Rectal smooth muscle tissue (tissue), 1 donor: ENCODE data around the gene EAF1.
"Not testable (repeated sequence)": the region's sequence is repeated elsewhere in the genome, so short reads cannot be mapped to it uniquely, and the experiment has no call there.

Source experiments
- H3K27ac ChIP-seq: one replicate; pipeline ENCODE4 v1.7.0; 2013; ENCODE audit warnings: low read depth, low read length, inconsistent platforms
- H3K27me3 ChIP-seq: one replicate; pipeline ENCODE4 v1.7.0; 2013; ENCODE audit warnings: low read length; ENCODE audit not compliant: control insufficient read depth, insufficient read depth
- H3K36me3 ChIP-seq: one replicate; pipeline ENCODE4 v1.7.0; 2013; ENCODE audit warnings: low read length; ENCODE audit not compliant: control insufficient read depth, insufficient read depth
- H3K4me1 ChIP-seq: one replicate; pipeline ENCODE4 v1.7.0; 2013; ENCODE audit warnings: low read length; ENCODE audit not compliant: control insufficient read depth, insufficient read depth
- H3K4me3 ChIP-seq: one replicate; pipeline ENCODE4 v1.7.0; 2013; ENCODE audit warnings: low read length
- H3K9ac ChIP-seq: one replicate; pipeline ENCODE4 v1.7.0; 2013; ENCODE audit warnings: low read length

The EAF1 gene

GRCh38 chr3:15456915-15457314, 29.5 kb downstream of the EAF1 start:
- not testable (repeated sequence) for H3K4me1 ChIP-seq, H3K4me3 ChIP-seq, H3K36me3 ChIP-seq, H3K27ac ChIP-seq, H3K27me3 ChIP-seq, H3K9ac ChIP-seq

GRCh38 chr3:15458212-15458780, 30.9 kb downstream of the EAF1 start:
- Histone ChIP-seq H3K36me3 (no peaks in the 10 kb centered on the region), H3K27ac (no peak overlapping the region), H3K9ac (no peak overlapping the region), H3K4me3 (no peak overlapping the region), H3K27me3 (no peaks in the 10 kb centered on the region), H3K4me1 (no peaks in the 10 kb centered on the region)

DNA sequence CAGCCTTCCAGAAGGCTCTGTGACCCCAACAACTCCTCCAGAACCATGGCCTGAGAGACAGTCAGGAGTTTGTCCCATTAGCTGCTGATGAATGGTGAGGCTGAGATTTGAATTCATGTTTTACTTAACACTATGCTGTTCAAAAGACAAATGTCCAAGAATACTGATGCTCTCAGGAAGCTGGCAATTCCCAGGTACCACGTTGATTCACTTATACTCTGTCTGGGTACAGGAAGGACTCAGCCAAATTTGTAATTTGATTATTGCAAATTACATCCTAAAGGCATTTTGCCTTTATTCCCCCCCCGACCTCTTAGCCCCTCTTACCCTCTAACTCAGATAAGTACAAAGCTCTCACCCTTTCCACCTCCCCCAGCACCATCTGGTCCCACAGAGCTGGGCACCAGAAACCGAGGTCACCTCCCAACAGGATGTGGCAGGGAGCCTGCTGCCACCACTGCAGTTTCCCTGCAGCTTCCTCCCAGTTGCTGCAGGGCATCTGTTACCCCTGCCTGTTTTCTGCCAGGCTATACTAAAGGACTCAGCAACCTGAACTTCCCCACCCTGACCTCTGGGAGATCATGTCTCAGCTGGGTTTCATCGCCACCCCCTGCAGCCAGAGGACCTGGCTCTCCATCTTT, 33.6 kb downstream of the EAF1 start:
- no peak overlapping the region for H3K4me3 ChIP-seq
- no peaks in the 10 kb centered on the region for H3K27me3 ChIP-seq
- H3K36me3 ChIP-seq: no peaks in the 10 kb centered on the region
- no peaks in the 10 kb centered on the region for H3K4me1 ChIP-seq
- no peak overlapping the region for H3K9ac ChIP-seq
- H3K27ac ChIP-seq: no peak overlapping the region

DNA sequence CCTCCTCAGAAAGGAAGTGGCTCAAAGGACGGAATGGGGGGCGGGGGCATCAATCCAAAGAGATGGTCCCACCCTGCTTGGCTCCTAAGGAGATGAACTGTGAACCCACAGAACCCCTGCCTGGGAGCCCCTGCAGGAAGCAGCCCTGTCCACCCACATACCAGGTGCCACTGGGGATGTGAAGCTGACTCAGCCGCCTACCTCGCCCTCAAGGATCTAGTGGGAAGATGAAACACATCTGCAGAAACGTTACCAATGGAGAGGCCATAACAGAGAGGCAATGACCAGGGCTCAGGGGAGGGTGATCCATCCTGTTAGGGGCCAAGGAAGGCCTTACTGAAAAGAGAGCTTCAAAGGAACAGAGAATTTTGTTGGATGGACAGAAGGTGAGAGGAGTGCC, 35.1 kb downstream of the EAF1 start:
- no peak overlapping the region for H3K4me3 ChIP-seq
- H3K4me1 ChIP-seq: no peaks in the 10 kb centered on the region
- no peak overlapping the region for H3K27ac ChIP-seq
- no peak overlapping the region for H3K9ac ChIP-seq
- H3K27me3 ChIP-seq: no peaks in the 10 kb centered on the region
- H3K36me3 ChIP-seq: no peaks in the 10 kb centered on the region

DNA sequence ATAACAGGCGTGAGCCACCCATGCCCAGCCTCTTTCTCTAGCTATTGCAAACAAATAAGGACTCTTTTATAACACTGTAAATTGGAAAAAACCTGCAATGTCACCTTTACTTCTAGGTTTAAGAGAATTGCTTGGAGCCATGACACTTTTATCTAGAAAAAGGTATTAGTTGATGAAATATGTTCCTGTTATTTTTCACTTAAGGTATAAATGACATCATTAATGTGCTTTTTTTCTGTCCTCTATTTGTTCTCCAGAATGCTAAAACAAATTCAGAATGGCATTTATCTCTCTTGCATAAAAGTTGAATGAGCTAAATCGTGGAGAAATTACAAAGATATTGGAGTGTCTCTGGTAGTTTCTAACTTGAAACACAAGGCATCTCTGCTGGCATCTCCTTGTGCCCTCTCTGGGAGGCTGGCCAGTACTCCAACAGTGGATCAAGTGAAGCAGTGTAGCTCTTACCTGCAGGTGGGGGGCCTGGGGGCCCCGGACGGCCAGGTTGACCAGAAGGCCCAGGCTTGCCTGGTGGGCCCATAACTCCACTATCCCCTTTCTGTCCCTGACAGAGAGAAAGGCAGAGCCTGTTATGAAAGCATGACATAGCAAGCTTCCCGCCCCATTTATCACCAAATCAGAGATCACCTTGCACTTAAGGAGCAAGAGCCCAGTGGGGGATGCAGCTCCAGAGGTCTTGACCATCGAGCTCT, 38.6 kb downstream of the EAF1 start:
- no peak overlapping the region for H3K4me3 ChIP-seq
- H3K36me3 ChIP-seq: no peaks in the 10 kb centered on the region

DNA sequence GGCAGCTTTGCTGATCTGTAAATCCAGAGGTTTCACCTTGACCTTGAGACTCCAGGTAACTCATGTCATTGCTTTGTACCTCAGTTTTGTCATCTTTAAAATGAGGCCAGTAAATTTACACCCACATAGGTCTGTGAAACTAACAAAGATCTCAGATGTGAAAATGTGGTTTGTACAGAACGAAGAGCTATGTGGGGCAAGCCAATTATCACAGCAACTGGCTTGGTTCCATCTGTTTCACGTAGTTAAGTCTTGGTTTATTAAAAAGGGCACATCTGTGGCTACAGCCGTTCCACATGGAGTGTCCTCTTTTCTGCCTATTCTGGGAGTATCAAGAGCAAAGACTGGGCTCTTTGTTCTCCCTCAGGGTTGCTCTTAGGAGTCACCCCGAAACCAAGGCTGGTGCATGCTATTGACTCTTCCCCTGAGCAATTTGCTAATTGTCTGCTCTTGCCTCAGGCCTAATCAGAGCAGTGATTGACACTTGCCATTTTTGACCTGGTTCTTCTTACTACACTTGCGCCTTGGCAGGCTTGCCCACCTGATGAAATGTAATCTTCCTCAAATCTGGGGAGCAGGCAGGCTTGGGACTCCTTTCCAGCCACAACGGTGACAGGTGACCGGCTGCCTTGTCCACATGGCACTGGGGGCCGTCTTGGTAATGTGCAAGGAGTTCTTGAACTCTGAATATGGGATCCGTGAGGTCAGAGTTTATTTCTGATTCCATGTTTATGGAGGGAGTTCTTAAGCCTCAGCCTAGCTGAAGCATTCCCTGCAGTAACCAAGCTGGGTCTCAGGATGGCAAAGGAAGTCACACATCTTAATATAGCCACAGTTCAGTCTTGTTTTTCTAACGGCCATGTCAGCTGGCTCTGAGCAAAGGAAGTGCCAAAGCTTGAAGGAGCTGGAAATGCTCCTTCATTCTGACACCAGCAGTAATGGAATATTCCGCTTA, 40.1 kb downstream of the EAF1 start:
- Histone ChIP-seq H3K36me3 (no peaks in the 10 kb centered on the region), H3K4me3 (no peak overlapping the region), H3K27me3 (no peaks in the 10 kb centered on the region), H3K27ac (no peak overlapping the region), H3K9ac (no peak overlapping the region), H3K4me1 (no peaks in the 10 kb centered on the region)

More for the DNA sequence above, 38.6 kb downstream of the EAF1 start:
- H3K27ac ChIP-seq: no peak overlapping the region
- no peak overlapping the region for H3K9ac ChIP-seq
- H3K4me1 ChIP-seq: no peaks in the 10 kb centered on the region
- H3K27me3 ChIP-seq: no peaks in the 10 kb centered on the region

- Histone ChIP-seq H3K27ac (no peak overlapping the region), H3K36me3 (no peaks in the 10 kb centered on the region), H3K27me3 (no peaks in the 10 kb centered on the region), H3K9ac (no peak overlapping the region), H3K4me3 (no peak overlapping the region), H3K4me1 (no peaks in the 10 kb centered on the region)
Measured at GRCh38 chr3:15470261-15470660, 42.9 kb downstream of the EAF1 start.

- Histone ChIP-seq H3K36me3 (no peaks in the 10 kb centered on the region), H3K9ac (no peak overlapping the region), H3K27ac (no peak overlapping the region), H3K4me3 (no peak overlapping the region), H3K27me3 (no peaks in the 10 kb centered on the region), H3K4me1 (no peaks in the 10 kb centered on the region)
Measured at GRCh38 chr3:15470849-15471248, 43.5 kb downstream of the EAF1 start.

DNA sequence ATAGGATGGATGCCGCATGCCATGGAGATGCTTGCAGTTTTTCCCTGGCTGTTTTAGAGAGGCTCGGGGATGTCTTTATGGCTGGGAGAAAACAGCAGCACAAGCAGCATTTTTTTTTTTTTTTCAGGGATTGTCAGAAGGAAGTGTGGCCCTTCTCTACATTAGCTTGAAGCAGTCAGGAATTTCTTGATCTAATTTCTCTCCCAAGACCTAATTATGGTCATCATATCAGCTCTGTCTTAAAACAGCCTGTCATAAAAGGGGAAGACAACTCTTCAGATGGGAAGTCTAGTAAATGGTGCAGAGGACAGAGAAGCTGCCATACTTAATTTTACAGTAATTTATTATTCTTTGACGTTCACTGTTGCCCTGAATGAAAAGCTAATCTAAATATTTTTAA, 44.5 kb downstream of the EAF1 start:
- H3K9ac ChIP-seq: no peak overlapping the region
- H3K36me3 ChIP-seq: no peaks in the 10 kb centered on the region
- no peaks in the 10 kb centered on the region for H3K27me3 ChIP-seq
- H3K4me3 ChIP-seq: no peak overlapping the region
- no peaks in the 10 kb centered on the region for H3K4me1 ChIP-seq
- H3K27ac ChIP-seq: no peak overlapping the region

- no peak overlapping the region for H3K9ac ChIP-seq
- no peaks in the 10 kb centered on the region for H3K4me1 ChIP-seq
- no peaks in the 10 kb centered on the region for H3K36me3 ChIP-seq
- H3K27me3 ChIP-seq: no peaks in the 10 kb centered on the region
- no peak overlapping the region for H3K27ac ChIP-seq
- H3K4me3 ChIP-seq: no peak overlapping the region
Measured at GRCh38 chr3:15475161-15475560, 47.8 kb downstream of the EAF1 start.

DNA sequence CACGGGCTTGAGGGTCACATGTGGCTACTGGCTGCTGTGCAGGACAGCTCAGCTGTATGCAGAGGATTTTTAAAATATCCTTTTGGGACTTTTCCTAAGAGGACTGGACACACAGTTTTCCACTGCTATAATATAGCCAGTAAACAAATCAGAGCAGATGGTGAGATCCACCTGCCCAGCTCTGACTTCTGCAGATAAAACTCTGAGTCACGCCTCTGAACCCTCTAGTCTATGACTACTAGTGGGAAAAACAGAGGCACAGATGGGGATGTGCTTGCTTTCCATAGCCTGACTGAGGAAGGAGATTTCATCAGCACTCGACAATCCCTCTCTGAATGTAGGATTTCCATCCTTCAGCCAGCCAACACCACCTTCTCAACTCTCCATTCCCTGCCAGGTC, 49.0 kb downstream of the EAF1 start:
- H3K9ac ChIP-seq: no peak overlapping the region
- H3K4me1 ChIP-seq: no peaks in the 10 kb centered on the region
- H3K4me3 ChIP-seq: no peak overlapping the region
- no peaks in the 10 kb centered on the region for H3K27me3 ChIP-seq
- no peak overlapping the region for H3K27ac ChIP-seq
- H3K36me3 ChIP-seq: no peaks in the 10 kb centered on the region

- Histone ChIP-seq H3K4me3 (no peak overlapping the region), H3K27me3 (no peaks in the 10 kb centered on the region), H3K4me1 (no peaks in the 10 kb centered on the region), H3K27ac (no peak overlapping the region), H3K9ac (no peak overlapping the region), H3K36me3 (no peaks in the 10 kb centered on the region)
Measured at GRCh38 chr3:15477951-15478639, 50.7 kb downstream of the EAF1 start.
